K562 (cell line): ENCODE results near the gene SKIDA1. TPM values are rescaled to one million over a fixed set of nuclear protein-coding genes. Genes with fewer than 3 reads are reported as not detected.

ENCODE experiments used
- ATAC-seq: fragments of 200-7000 bp; cut with Tn5 transposase; 3 replicates; pipeline ENCODE4 v1.9.1; 2020; ENCODE audit warnings: moderate library complexity
- BruUV-seq: library from RNA; stranded (reverse); fragments of 400-500 nt; replicated peaks from 2 replicates; lab custom pipeline; 2021; lab: Mats Ljungman, UMichigan
- CTCF ChIA-PET: fragments of 300-600 bp; formaldehyde crosslinking; extraction: SDS; loops from one replicate; lab custom pipeline; 2021; ENCODE audit warnings: low intra/inter-chr PET ratio; lab: Yijun Ruan, JAX
- POLR2A ChIA-PET: fragments of 300-600, 350-650 bp; sonication (Branson Sonifier 250); formaldehyde crosslinking; extraction: SDS; loops from one replicate; lab custom pipeline; 2021; ENCODE audit warnings: antibody characterized with exemption, inconsistent platforms; lab: Yijun Ruan, JAX
- DNase-seq, 4 experiments: peaks; one replicate each; pipeline versions ENCODE4 v3.0.0 to v3.0.0-alpha.2; 2011 to 2018; ENCODE audit warnings: low spot score in 3 of 4, mixed read lengths in 3 of 4; ENCODE audit errors: extremely low read depth in 1 of 4
- FAIRE-seq: peaks from 2 replicates; lab custom pipeline; 2011; peaks lifted over from hg19 to GRCh38; lab: Jason Lieb, UNC
- H2AFZ ChIP-seq: 2 replicates; pipeline ENCODE4 v1.6.0; 2011; ENCODE audit warnings: low read depth, low read length, control low read depth, inconsistent platforms
- H3K27ac ChIP-seq: fragments of 200-600 bp; 3 replicates; pipeline ENCODE4 v1.8.0; 2011; ENCODE audit warnings: low read depth, mild to moderate bottlenecking, control low read depth, inconsistent platforms, low read length, moderate library complexity, mixed read lengths; ENCODE audit errors: extremely low read depth
- H3K27me3 ChIP-seq, 2 experiments: fragments of 300-600 bp in 1 of 2; 2 replicates in 1 of 2; 3 replicates in 1 of 2; pipeline versions ENCODE4 v1.6.0 to v1.8.0; 2011; ENCODE audit warnings: inconsistent platforms in 2 of 2, low read length in 2 of 2, mild to moderate bottlenecking in 1 of 2, mixed read lengths in 1 of 2, moderate library complexity in 1 of 2; ENCODE audit not compliant: control insufficient read depth in 2 of 2, insufficient read depth in 2 of 2
- H3K36me3 ChIP-seq: fragments of 300-600 bp; 3 replicates; pipeline ENCODE4 v1.8.0; 2011; ENCODE audit warnings: mild to moderate bottlenecking, low read length, inconsistent platforms; ENCODE audit not compliant: control insufficient read depth, insufficient read depth
- H3K4me1 ChIP-seq, 2 experiments: fragments of 200-600 bp in 1 of 2; replicated peaks in 1 of 2; 2 replicates in 1 of 2; 3 replicates in 1 of 2; pipeline versions ENCODE4 v1.5.1 to v1.8.0; 2011; ENCODE audit warnings: inconsistent platforms in 2 of 2, low read length in 2 of 2, mild to moderate bottlenecking in 1 of 2, mixed read lengths in 1 of 2, moderate library complexity in 1 of 2; ENCODE audit not compliant: control insufficient read depth in 2 of 2, insufficient read depth in 2 of 2
- H3K4me2 ChIP-seq: 2 replicates; pipeline ENCODE4 v1.6.1; 2011; ENCODE audit warnings: low read length, control low read depth, inconsistent platforms, mixed read lengths; ENCODE audit not compliant: insufficient read depth
- H3K4me3 ChIP-seq: fragments of 200-600 bp; sonication (generic), shearing (Covaris generic); 2 replicates; pipeline ENCODE4 v1.5.1; 2016; ENCODE audit warnings: control low read depth, inconsistent platforms
- H3K79me2 ChIP-seq: fragments of 200-600 bp; 3 replicates; pipeline ENCODE4 v1.8.0; 2011; ENCODE audit warnings: low read length, inconsistent platforms; ENCODE audit not compliant: control insufficient read depth, insufficient read depth
- H3K9ac ChIP-seq, 2 experiments: 2 replicates each; pipeline versions ENCODE4 v1.6.0 to v1.6.1; 2011; ENCODE audit warnings: low read depth in 2 of 2, low read length in 2 of 2, control low read depth in 1 of 2, inconsistent platforms in 1 of 2, mild to moderate bottlenecking in 1 of 2, mixed read lengths in 1 of 2; ENCODE audit not compliant: insufficient read depth in 1 of 2
- H3K9me1 ChIP-seq: one replicate; pipeline ENCODE4 v1.6.0; 2011; ENCODE audit warnings: inconsistent platforms, mild to moderate bottlenecking, low read length, moderate library complexity; ENCODE audit not compliant: control insufficient read depth, insufficient read depth
- H3K9me3 ChIP-seq: replicated peaks from 2 replicates; pipeline ENCODE4 v1.5.1; 2011; ENCODE audit warnings: low read depth, low read length, inconsistent platforms; ENCODE audit not compliant: control insufficient read depth, insufficient read depth
- H4K20me1 ChIP-seq: replicated peaks from 2 replicates; pipeline ENCODE4 v1.6.1; 2011; ENCODE audit warnings: low read length, inconsistent platforms, mixed read lengths; ENCODE audit not compliant: control insufficient read depth, insufficient read depth
- ATF7 ChIP-seq: fragments of 450-650 bp; IDR thresholded peaks from 2 replicates; pipeline ENCODE4 v1.7.1; 2014; ENCODE audit warnings: mild to moderate bottlenecking, moderate library complexity
- CLOCK ChIP-seq: fragments of 250-450 bp; sonication (Bioruptor Pico); IDR thresholded peaks from 2 replicates; pipeline ENCODE4 v1.4.0; 2020; ENCODE audit warnings: mild to moderate bottlenecking, moderate library complexity, borderline replicate concordance
- CREBBP ChIP-seq: IDR thresholded peaks from one replicate; pipeline ENCODE4 v1.6.1; 2012; ENCODE audit warnings: low read depth, mild to moderate bottlenecking, control low read depth, inconsistent platforms, low read length
- MXI1 ChIP-seq: IDR thresholded peaks from 2 replicates; pipeline ENCODE4 v1.6.1; 2011; ENCODE audit warnings: low read depth, mild to moderate bottlenecking, improper control_type of control experiment, low read length
- NCOA4 ChIP-seq: fragments of 450-650 bp; IDR thresholded peaks from 2 replicates; pipeline ENCODE4 v1.6.1; 2018; ENCODE audit warnings: mild to moderate bottlenecking; ENCODE audit not compliant: partially characterized antibody
- POLR2A ChIP-seq: fragments of 450-650 bp; conservative IDR thresholded peaks from 2 replicates; pipeline ENCODE4 v1.6.1; 2016
- POLR2AphosphoS5 ChIP-seq: IDR thresholded peaks from 2 replicates; pipeline ENCODE4 v1.6.1; 2011; ENCODE audit warnings: mild to moderate bottlenecking, low read depth, low read length, moderate library complexity; ENCODE audit not compliant: control insufficient read depth, insufficient read depth
- RCOR1 ChIP-seq, 2 experiments: IDR thresholded peaks; 2 replicates each; pipeline ENCODE4 v1.6.1; 2012; ENCODE audit warnings: low read depth in 2 of 2, low read length in 2 of 2, borderline replicate concordance in 1 of 2, improper control_type of control experiment in 1 of 2
- SRSF3 ChIP-seq: fragments of 200-400 bp; formaldehyde crosslinking; IDR thresholded peaks from 2 replicates; pipeline ENCODE4 v1.6.1; 2016; ENCODE audit warnings: mild to moderate bottlenecking, low read length, moderate library complexity; ENCODE audit not compliant: insufficient read depth
- ZC3H8 ChIP-seq: fragments of 450-650 bp; IDR thresholded peaks from 2 replicates; pipeline ENCODE4 v1.6.1; 2017
- ZNF282 ChIP-seq: sonication (generic); formaldehyde crosslinking; IDR thresholded peaks from 2 replicates; pipeline ENCODE4 v1.8.1; 2023; ENCODE audit warnings: missing genetic modification reagents
- ZNF444 ChIP-seq: fragments of 250-450 bp; sonication (Bioruptor Pico); IDR thresholded peaks from 2 replicates; pipeline ENCODE4 v1.4.0; 2020; ENCODE audit warnings: mild to moderate bottlenecking, moderate library complexity
- ZNF695 ChIP-seq: fragments of 450-650 bp; formaldehyde crosslinking; IDR thresholded peaks from 2 replicates; pipeline ENCODE4 v1.4.0; 2020; ENCODE audit warnings: mild to moderate bottlenecking, moderate library complexity
- ZNF79 ChIP-seq: fragments of 250-450 bp; sonication (Bioruptor Pico); IDR thresholded peaks from 2 replicates; pipeline ENCODE4 v1.4.0; 2020; ENCODE audit warnings: low read depth, mild to moderate bottlenecking, moderate library complexity
- ZSCAN32 ChIP-seq: fragments of 450-650 bp; formaldehyde crosslinking; IDR thresholded peaks from 2 replicates; pipeline ENCODE4 v1.4.0; 2020; ENCODE audit warnings: mild to moderate bottlenecking, moderate library complexity
- WGBS: fragments of 100-300 bp; shearing (Covaris generic); methylation state at CpG from one replicate; pipeline ENCODE4 v1.1.6; 2016; ENCODE audit warnings: low coverage, mixed read lengths; ENCODE audit not compliant: insufficient coverage; ENCODE audit errors: missing lambda C conversion rate; 5-methylcytosine and 5-hydroxymethylcytosine counted together
- in situ Hi-C: fragments of 300-500 bp; cut with MboI; formaldehyde crosslinking; loops from 4 replicates; pipeline ENCODE4 v1.15.0; 2018; ENCODE audit warnings: inconsistent platforms, mixed read lengths
- intact Hi-C: fragments of 100-400 bp; cut with micrococcal nuclease; formaldehyde crosslinking; loops from 2 replicates; pipeline ENCODE4 v1.14.2; 2022
- polyA plus RNA-seq, 8 experiments: library from polyadenylated mRNA; depleted of rRNA in 4 of 8; stranded (reverse) in 5 of 8; unstranded in 3 of 8; fragments of >200 nt; fragmentation: Nextera tagmentation in 2 of 8; fragmentation: Illumina TruSeq in 1 of 8; extraction: Ambion mirVana in 2 of 8; extraction: Trizol in 1 of 8; gene quantifications; 2 replicates each; pipeline versions ENCODE4 v1.2.1 to v1.2.3, GENCODE V29; 2011 to 2014; ENCODE audit warnings: inconsistent platforms in 1 of 8, missing spikeins in 1 of 8
- total RNA-seq, 7 experiments: library from RNA; depleted of rRNA in 6 of 7; stranded (reverse); fragments of >200 nt in 6 of 7; fragmentation: Illumina TruSeq in 2 of 7; extraction: Trizol in 2 of 7; gene quantifications; 2 replicates each; pipeline versions ENCODE4 v1.2.1 to v1.2.3, GENCODE V29; 2011 to 2021; ENCODE audit warnings: low replicate concordance in 1 of 7
- TF ChIP-seq, protein P1 (sequence below): sonication (generic); formaldehyde crosslinking; IDR thresholded peaks from 2 replicates; pipeline ENCODE4 v1.8.0; 2022; ENCODE audit warnings: missing genetic modification reagents, mild to moderate bottlenecking, moderate library complexity, borderline replicate concordance
- TF ChIP-seq, protein P2 (sequence below): sonication (generic); formaldehyde crosslinking; IDR thresholded peaks from 2 replicates; pipeline ENCODE4 v1.8.1; 2023; ENCODE audit warnings: mild to moderate bottlenecking, missing genetic modification reagents

Gene SKIDA1
- total and polyA plus RNA-seq, 9 of the 15 experiments (the other 6 are each of a cell fraction or from before 2014, with no cell fraction given), result 0.05 to 1.1 (median 0.42) TPM

GRCh38 chr10:21526188-21526859 is 842 bp upstream of the SKIDA1 start:
- no peaks in the 10 kb centered on the region for H4K20me1 ChIP-seq
- POLR2A ChIA-PET, result interaction anchor here (0.6 to 3.1 kb wide), 12 partner anchors 10 to 1004 kb away, joined by 3 to 14 read pairs (median 4); no protein-coding TSS in a partner anchor
- under 1% methylated on average over 20 of the region's 56 CpGs for WGBS
- H2AFZ ChIP-seq, result peak overlapping the region; percentile 58
- H3K9me3 ChIP-seq, result no peaks in the 10 kb centered on the region
- peak overlapping the region; percentile 39 for H3K4me3 ChIP-seq
- peak overlapping the region; percentile 92 for H3K27ac ChIP-seq
- peak; percentile 62 for ATAC-seq
- peaks cover 36% of the 10 kb centered on the region; the same call in 2 of the 3 replicates for H3K79me2 ChIP-seq
- peak overlapping the region; percentile 94 to 96 for H3K9ac ChIP-seq
- no peak for FAIRE-seq
- in situ Hi-C loops, result no loop called here
- H3K4me2 ChIP-seq, result peak overlapping the region; percentile 77
- H3K27me3 ChIP-seq, result no peaks in the 10 kb centered on the region
- CTCF ChIA-PET, result no interaction called here
- H3K36me3 ChIP-seq, result no peaks in the 10 kb centered on the region
- peak in 3 of 4 experiments; percentile 60 to 85 (median 75) for DNase-seq
- intact Hi-C loops, result loop anchor here (5.0 kb wide), 1 partner anchor 791 kb away; the partner anchor contains the start of gene COMMD3
- peaks cover 15% of the 10 kb centered on the region in 2 experiments; a peak in 4 of 5 replicates for H3K4me1 ChIP-seq
- TSS peak; percentile 52 for BruUV-seq
- no peaks in the 10 kb centered on the region for H3K9me1 ChIP-seq
- no peak for TF ChIP-seq NCOA4
- TF ChIP-seq MXI1, result no peak
- no peak for TF ChIP-seq ZNF444 (CRISPR knock-in tag)
- no peak for TF ChIP-seq ATF7
- no peak for TF ChIP-seq CREBBP
- no peak for TF ChIP-seq SRSF3
- TF ChIP-seq, protein P1, sequence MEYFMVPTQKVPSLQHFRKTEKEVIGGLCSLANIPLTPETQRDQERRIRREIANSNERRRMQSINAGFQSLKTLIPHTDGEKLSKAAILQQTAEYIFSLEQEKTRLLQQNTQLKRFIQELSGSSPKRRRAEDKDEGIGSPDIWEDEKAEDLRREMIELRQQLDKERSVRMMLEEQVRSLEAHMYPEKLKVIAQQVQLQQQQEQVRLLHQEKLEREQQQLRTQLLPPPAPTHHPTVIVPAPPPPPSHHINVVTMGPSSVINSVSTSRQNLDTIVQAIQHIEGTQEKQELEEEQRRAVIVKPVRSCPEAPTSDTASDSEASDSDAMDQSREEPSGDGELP (CRISPR knock-in tag), result no peak; the same call in 1 of the 2 replicates
- TF ChIP-seq POLR2AphosphoS5, result peak; percentile 30; the same call in 1 of the 2 replicates
- 0 out of 2 replicates have a peak, but pooled peaks have one; percentile 14 for TF ChIP-seq ZSCAN32 (CRISPR knock-in tag)
- TF ChIP-seq ZC3H8, result no peak
- no peak for TF ChIP-seq CLOCK (CRISPR knock-in tag)
- TF ChIP-seq ZNF79 (CRISPR knock-in tag), result no peak
- TF ChIP-seq, protein P2, sequence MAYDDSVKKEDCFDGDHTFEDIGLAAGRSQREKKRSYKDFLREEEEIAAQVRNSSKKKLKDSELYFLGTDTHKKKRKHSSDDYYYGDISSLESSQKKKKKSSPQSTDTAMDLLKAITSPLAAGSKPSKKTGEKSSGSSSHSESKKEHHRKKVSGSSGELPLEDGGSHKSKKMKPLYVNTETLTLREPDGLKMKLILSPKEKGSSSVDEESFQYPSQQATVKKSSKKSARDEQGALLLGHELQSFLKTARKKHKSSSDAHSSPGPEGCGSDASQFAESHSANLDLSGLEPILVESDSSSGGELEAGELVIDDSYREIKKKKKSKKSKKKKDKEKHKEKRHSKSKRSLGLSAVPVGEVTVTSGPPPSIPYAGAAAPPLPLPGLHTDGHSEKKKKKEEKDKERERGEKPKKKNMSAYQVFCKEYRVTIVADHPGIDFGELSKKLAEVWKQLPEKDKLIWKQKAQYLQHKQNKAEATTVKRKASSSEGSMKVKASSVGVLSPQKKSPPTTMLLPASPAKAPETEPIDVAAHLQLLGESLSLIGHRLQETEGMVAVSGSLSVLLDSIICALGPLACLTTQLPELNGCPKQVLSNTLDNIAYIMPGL (CRISPR knock-in tag), result 0 out of 2 replicates have a peak, but pooled peaks have one; percentile 28
- TF ChIP-seq ZNF695 (CRISPR knock-in tag), result no peak
- peak; percentile 49 for TF ChIP-seq POLR2A
- TF ChIP-seq ZNF282, result no peak
- TF ChIP-seq RCOR1 (IDR thresholded peaks at IDR 0.05; ENCODE audit: borderline replicate concordance in 1 of 2, low read depth in 2 of 2, low read length in 2 of 2), result 0 out of 4 replicates have a peak, but pooled peaks of 1 of the 2 experiments have one; percentile 2
